Adipose tissue (tissue), 3 donors: ENCODE results near the gene TDRD9. TPM values are rescaled to one million over a fixed set of nuclear protein-coding genes. Genes with fewer than 3 reads are reported as not detected.

ENCODE experiments used
- H3K27ac ChIP-seq: one replicate; pipeline ENCODE4 v1.5.1; 2013; ENCODE audit warnings: low read depth, low read length
- WGBS, 3 donors: extraction: QIAGEN DNeasy Blood & Tissue Kit; methylation state at CpG; one replicate each; pipeline ENCODE4 v1.1.7; 2013; 5-methylcytosine and 5-hydroxymethylcytosine counted together
- polyA plus RNA-seq, 3 donors: library from polyadenylated mRNA; stranded (reverse); fragments of 200-250 nt; gene quantifications; one replicate each; pipeline ENCODE4 v1.2.3, GENCODE V29; 2013
- donor health status: healthy with polysubstance abuse.
- donor health status: Bipolar disorder and iron deficiency.
- donor health status: healthy.

The TDRD9 gene
- polyA plus RNA-seq, 3 donors = 1.3 to 2.7 (median 2.0) TPM

DNA sequence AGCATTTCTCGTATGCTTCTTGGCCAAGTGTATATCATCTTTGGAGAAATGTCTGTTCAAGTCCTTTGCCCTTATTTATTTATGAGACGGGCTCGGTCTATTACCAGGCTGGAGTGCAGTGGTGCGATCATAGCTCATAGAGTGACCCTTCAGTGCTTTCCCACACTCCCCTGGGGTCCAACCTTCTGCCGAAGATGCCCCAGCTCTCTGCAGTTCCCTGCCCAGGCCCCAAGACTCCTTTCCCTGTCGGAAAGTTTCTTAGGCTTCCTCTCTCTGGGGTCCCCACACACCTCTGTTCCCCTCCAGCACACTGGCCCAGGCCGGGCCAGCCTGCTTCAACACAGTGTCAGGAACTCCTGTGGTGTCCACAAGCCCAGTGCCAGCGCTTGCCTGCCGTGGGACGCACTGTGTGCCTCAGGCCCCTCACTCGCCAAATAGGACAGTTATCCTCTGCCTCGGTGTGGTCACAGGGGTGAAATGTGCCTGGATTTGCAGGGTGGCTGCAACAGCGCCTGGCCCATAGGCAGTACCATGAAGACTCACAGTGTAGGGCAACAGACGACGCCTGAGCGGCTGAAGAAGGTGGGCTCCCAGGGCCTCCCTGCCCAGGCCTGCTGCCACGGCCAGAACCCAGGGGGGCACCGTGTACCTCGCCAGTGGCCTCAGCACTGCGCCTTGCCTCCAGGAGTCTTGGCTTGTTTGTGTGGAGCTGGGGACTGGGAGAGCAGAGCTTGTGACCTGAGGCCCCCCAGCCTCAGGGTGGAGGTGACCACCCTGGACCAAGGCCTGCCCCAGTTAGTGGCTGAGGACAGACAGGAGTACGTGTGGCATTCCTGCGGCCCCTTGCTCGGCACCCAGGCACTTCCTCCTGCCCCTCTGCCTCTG, 152.4 kb downstream of the TDRD9 start:
- no peak overlapping the region for H3K27ac ChIP-seq
- 91 to 96% (median 92%) methylated on average over 23 of the region's 23 CpGs for WGBS, 3 donors

DNA sequence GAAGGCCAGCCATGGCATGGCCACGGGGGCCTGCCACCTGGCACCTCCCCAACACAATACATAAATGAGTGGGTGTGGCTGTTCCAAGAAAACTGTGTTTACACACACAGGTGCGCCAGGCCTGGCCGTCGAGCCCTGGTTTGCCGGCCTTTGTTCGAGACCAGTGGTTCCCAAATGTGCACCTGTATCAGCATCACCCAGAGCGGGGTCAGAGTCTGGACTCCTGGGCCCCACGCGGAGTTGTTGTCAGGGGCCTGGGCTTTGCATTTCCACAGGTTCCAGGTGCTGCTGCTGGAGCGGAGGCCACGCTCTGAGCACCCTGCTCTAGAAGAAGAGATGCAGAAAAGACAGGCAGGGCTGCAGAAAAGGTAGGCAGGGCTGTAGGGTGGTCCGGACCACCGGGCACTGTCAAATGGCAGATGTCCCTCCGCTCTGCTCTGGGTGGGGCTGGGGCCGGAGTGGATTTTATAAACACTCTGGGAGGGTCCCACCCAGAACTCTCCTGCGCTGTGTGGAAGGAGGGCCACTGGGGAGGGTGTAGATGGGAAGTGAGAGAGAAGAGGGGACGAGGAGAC, 153.1 kb downstream of the TDRD9 start:
- H3K27ac ChIP-seq = no peak overlapping the region
- 74 to 91% (median 83%) methylated on average over 17 of the region's 17 CpGs for WGBS, 3 donors

DNA sequence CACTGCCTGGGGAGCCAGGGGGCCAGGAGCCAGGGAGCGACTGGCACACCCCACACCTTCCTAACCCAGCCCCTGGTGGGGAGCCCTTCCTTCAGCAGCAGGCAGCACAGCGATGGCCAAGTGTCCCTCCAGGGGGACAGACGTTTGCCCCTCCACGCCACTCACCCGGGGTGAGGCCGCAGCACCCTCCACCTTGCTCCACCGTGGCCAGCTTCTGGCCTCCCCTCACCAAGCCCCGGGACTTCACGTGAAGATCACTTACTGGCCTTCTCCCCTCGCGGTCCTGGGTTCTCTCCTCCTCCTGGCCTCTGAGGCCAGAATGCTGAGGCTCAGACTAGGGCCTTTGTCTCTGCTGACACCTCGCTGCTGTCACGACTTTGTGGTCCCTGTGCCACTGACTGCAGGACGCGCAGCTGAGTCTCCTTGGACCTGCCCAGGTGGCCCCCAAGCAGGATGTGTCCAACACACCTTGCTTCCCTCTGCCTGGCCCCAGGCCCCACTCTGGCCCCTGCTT, 153.8 kb downstream of the TDRD9 start:
- 81 to 90% (median 88%) methylated on average over 15 of the region's 15 CpGs for WGBS, 3 donors
- H3K27ac ChIP-seq = no peak overlapping the region

DNA sequence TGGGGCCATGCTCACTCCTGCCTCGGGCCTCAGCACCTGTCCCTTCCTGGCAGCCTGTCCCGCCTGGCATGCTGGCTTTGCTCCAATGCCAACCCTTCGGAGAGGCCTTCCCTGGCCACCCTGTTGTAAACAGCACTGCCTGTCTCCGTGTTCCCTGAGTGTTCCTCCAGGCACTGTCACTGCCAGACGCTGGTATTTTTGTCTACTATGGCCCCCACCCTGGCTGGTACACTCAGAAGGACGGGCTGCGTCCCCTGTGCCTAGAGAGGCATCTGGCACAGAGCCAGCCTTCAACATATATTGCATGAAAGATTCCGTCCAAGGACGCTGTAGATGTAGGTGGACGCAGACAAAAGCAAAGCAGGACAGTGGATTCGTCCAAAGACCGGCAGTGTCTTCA, 154.6 kb downstream of the TDRD9 start:
- 37 to 75% (median 60%) methylated on average over 12 of the region's 12 CpGs for WGBS, 3 donors
- H3K27ac ChIP-seq = no peak overlapping the region

DNA sequence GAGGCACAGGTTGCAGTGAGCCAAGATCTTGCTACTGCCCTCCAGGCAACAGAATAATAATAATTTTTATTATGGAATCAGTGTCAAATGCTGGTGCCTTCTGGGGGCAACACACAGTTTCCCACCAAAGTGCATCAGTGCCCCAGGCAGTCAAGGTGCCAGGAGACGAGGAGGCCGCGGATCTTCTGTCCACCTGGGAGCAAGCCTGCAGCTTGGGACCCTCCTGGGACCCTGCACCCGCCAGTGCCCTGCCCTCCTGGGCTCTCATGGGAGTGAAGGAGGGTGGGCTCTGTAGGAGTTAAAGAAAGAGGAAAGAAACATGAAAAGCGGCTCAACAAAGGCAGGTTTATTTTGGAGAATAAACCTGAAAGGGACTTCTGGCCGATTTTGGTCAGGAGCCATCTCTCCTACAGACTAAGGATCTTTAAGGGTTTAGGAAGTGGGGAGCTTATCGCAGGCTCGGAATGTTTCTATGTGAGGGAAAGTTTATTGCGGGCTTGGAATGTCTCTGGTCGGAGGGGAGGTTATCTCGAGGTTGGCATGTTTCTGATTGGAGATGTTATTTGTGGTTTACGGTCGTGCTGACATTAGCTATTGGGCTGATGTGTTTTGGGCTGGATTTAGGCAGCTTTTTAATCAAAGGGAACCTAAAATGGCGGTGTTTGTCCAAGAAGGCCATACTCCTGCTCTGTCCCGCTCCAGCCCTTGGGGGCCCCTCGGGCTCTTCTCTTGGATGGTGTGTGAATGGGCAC, 156.2 kb downstream of the TDRD9 start:
- no peak overlapping the region for H3K27ac ChIP-seq
- 58 to 77% (median 58%) methylated on average over 16 of the region's 16 CpGs for WGBS, 3 donors

DNA sequence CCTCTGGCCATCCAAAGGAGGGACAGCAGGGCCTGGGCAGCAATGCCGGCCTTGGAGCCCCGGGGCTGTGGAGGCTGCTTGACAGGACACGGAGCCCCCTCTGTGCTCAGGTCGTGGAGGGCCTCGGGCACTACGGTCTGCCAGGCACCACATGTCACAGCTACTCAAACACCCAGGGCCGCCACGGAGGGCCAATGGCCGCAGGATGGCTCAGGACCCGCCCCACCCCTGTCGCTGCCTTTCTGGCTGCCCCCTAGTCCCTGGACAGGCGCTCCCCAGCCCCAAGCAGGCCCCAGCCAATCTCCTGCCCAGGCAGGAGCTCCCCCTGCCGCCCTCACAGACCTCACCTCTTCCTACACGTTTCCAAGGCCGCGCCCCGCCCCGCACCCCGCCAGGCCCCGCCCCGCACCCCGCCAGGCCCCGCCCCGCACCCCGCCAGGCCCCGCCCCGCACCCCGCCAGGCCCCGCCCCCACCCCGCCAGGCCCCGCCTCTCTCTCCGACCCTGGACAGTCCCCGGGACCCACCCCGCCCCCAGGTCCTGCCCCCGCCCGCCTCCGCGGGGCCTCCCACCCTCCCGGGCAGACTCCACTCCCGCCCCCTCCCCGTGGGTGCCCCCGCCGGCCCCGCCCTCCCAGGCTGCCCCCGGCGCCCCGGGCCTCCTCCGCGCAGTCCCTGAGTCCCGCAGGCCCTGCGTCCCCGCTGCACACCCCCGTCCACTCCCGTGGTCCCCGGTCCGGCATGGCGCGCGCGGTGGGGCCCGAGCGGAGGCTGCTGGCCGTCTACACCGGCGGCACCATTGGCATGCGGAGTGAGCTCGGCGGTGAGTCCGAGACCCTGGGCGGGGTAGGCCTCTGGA, 157.0 kb downstream of the TDRD9 start, which contains the start of gene ASPG:
ASPG (plus strand) TSS at position 669 of the 857 bp plus-strand sequence; CDS start at position 740, 71 bp downstream.
- no peak within 1 kb of the TSS for H3K27ac ChIP-seq

DNA sequence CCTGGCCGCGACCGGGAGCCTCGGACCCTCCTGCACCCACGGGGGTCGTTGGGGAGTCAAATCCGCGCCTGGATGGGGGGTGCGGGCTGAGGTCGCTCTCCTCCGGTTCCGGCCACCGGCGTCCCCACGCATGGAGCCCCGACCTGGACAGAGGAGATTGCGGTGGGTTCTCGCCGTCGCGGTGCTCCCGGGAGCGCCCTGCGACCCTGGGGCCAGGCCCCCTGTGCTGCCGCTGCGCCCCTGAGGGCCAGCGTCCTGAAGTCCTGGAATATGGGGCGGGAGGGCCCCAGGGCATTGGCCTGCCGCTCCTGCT, 157.6 kb downstream of the TDRD9 start:
- no peak overlapping the region for H3K27ac ChIP-seq
- 25 to 53% (median 36%) methylated on average over 25 to 29 of the region's 29 CpGs for WGBS, 3 donors

More for the DNA sequence above, 157.0 kb downstream of the TDRD9 start, which contains the start of gene ASPG:
- WGBS, 3 donors = 8 to 16% (median 15%) methylated on average over 41 to 66 of the region's 70 CpGs

DNA sequence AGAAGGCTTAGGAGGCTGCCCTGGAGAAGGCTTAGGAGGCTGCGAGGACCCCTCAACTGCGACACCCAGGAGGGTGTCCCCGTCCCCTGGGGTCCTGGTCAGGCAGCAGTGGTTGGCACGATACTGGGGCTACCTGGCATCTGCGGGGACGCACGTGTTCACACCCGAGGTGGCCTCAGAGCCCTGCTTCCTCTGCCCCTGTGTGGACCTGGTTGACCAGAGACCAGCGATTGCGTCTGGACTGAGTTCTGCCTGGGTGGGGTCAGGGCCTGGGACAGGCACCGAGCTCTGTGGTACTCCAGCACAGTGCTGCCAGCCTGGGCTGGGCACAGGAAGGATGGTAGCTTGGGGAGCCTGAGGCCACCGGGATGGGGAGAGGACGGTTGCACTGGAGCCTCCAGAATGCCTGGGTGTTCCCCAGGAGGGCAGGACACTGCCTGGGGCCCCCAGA, 158.0 kb downstream of the TDRD9 start:
- H3K27ac ChIP-seq = no peak overlapping the region
- WGBS, 3 donors = 76 to 87% (median 81%) methylated on average over 13 of the region's 13 CpGs

DNA sequence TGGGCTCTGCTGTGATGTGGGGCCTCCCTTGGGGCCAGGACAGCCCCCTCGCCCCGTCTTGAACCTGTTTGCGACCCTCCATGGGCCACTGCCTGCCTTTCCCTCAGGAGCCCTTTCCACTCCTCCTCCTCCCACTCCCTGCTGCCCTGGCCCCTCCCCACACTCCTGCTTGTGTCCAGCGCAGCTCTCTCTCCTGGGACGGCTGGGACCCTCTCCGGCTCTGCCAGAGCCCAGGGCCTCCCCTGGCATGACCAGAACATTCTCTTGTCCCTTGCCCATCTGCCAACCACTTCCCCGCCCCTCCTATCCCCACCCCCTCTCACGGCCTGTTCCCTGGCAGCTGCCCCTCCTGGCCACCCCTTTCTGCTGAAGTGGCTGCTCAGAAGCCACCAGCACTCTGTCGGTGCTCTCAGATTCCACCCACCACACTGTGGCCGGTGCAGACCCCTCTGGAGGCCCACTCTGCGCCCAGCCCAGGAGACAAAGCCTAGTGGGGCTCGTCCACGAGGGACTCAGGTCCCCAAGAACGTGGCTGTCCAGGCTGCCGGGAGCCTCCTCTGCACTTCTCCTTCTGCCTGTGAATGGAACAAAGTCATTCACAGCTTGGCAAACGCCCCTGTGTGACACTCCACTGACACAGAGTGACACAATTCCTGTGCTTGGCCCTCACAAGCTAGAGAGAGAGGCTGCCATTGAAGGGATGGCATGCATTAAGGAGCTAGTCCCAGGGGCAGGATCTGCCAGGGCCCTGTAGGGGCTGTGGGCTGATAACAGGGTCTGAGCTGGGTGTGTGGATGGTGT, 158.6 kb downstream of the TDRD9 start:
- H3K27ac ChIP-seq = no peak overlapping the region
- 68 to 78% (median 72%) methylated on average over 15 to 16 of the region's 16 CpGs for WGBS, 3 donors

DNA sequence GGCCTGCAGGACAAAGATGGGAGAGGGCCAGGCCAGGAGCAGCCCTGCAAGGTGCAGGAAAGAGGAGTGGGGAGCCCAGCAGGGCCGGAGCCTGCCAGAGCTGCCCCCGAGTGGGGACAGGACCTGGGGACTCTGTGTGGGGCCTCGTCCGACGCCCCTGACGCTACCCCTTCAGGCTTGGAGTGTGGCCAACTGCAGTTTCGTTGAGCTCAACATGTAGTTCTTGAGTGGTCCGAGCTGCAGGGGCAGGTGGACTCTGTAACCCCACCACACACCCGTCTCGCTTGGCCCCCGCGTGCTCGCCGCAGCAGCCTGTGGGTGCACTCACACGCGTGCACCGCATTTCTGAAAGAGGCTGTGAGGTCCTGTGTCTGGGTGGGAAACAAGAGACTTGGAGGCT, 159.2 kb downstream of the TDRD9 start:
- no peak overlapping the region for H3K27ac ChIP-seq
- WGBS, 3 donors = 84 to 94% (median 92%) methylated on average over 17 of the region's 17 CpGs

DNA sequence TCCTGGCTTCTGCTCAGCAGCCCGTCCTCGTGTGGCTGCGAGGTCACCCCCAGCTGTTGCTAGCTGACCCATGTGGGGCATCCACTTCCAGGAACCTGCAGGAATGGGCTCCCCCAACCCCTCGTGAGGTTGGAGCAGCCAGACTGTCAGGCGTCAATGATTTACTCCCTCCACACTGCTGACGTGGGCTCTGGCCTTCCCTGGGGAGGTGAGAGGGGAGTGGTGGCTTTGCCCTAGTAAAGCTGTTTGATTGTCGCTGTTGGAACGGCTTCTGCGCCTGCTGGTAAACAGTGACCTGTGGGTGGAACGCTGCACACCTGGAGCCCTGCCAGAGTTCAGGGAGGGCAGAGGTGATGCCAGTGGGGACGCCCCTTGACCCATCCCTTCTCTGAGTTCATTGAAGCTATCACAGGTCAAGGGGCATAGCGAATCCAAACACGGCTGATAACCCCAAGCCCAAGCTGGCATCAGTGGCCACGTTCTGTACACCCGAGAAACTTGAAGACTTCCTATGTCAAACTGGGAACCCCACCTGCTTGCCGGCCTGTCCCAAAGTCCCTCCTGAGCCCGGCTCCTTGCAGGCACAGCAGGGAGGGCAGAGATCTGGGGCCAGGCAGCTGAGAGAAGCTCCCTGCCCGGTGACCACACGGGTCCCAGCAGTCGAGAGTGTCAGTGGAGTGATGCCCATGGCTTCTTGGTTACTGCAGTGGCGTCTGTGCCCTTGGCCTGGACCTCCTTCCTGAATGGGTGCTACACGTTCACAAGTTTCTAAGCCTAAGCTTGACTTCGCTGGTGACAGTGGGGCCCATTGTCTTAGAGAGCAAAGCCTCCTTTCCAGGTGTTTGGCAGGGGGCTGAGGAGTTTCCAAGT, 160.0 kb downstream of the TDRD9 start:
- 68 to 78% (median 72%) methylated on average over 23 of the region's 23 CpGs for WGBS, 3 donors
- H3K27ac ChIP-seq = no peak overlapping the region

DNA sequence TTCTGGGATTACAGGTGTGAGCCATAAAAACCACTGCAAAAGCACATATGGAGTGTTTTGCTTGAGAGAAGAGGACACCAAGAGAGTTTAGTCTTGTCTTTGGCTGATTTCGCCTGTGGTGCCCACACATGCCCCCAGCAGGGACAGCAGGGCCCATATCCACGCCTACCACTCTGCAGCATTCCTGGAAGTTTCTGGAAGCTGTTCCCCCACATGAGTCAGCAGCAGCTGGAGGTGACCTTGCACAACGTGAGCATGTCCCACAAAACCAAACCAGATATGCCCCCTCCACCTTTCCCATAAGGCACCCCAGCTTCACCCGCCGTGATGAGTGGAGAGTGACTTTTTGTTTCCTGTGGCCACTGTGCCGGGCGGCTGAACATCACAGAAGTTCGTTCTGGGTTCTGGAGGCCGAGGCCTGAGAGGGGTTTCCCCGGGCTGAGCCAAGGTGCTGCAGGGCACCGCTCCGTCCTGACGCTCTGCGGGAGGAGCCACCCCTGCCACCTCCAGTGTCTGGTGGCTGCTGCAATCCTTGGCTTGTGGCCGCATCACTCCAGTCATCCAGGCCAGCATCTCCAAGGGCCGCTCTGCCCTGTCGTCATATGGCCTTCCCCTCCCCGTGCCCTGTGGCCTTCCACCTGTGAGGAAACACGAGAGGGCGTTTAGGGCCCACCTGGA, 162.0 kb downstream of the TDRD9 start:
- H3K27ac ChIP-seq = no peak overlapping the region
- WGBS, 3 donors = 91 to 94% (median 91%) methylated on average over 20 of the region's 20 CpGs

DNA sequence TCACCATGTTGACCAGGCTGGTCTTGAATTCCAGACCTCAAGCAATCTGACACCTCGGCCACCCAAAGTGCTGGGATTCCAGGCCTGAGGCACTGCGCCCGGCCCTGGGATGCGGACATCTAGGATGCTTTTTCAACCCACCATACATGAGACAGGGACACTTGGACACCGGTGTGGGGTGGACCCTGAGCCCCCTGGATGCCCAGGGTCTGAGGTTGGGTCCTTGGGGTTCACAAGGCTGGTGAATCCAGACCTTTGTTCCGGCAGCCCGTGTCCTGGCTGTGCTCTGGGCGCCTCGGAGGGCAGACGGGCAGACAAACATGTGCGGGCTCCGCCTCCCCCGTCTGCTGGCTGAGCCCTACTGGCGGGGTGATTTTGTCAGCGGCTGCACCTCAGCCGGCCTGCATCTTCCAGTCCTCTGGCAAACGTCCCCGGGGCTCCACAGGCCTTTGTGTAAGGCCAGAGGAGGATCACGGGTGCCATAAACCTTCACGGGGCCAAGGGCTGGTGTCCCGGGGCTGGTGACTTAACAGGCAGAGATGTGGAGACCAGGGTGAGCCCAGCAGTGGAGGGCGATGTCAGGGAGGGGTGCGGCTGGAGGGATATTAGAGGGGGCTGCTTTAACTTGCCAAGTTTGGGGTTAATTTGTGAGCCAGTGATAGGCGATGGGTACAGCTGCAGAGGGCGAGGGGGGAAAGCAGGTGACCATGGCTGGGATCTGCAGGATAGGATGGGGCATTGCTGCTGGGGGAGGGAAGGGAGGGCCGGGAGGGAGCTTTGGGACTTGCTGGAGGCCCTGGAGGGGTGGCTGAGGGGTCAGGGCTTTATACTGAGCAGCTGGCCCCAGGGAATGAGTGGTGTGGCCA, 163.0 kb downstream of the TDRD9 start:
- WGBS, 3 donors = 59 to 66% (median 63%) methylated on average over 26 of the region's 26 CpGs
- no peak overlapping the region for H3K27ac ChIP-seq

DNA sequence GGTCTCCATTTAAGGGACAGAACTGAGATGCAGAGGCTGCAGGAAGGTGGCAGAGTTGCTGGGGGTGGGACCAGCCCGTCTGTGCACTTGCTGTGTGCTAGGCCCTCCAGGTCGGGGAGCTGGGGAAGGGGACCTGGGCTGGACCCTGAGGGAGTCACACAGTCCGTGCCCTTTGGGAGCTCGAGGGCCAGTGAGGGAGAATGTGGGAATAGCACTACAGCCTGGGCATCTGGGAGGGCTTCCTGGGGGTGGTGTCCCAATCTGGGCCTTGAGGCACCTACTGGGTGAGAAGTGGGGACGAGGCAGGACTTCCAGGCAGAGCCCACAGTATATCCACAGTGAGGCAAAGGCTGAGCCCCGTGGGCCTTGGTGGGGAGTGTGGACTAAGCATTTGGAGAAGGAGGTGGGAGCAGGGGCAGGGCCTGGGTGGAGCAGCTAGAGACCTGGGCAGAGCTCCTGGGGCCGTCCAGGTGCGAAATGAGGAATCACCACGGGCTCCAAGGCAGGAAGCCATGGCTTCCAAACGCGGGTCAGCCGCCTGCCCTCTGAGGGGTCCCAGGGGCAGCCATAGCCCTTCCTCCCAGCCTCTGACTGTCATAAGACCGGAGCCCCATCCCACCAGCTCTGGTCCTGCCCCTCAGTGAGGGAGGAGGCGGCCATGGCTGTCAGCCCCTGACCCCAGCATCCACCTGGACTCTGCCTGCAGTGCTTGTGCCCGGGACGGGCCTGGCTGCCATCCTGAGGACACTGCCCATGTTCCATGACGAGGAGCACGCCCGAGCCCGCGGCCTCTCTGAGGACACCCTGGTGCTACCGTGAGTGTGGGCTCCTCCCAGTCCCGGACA, 163.9 kb downstream of the TDRD9 start:
- WGBS, 3 donors = 75 to 81% (median 79%) methylated on average over 23 of the region's 23 CpGs

More for the DNA sequence above, 163.9 kb downstream of the TDRD9 start:
- H3K27ac ChIP-seq = no peak overlapping the region
